GM12873 (cell line): ENCODE results near the gene CALML5.

Experiments
- TF ChIP-seq, protein P1 (sequence below): IDR thresholded peaks from 2 replicates; pipeline ENCODE4 v1.5.1; 2012; ENCODE audit warnings: low read depth, mild to moderate bottlenecking, moderate library complexity, low read length, control low read depth; ENCODE audit not compliant: insufficient read depth; ENCODE audit errors: missing control alignments

Gene CALML5

GRCh38 chr10:5532618-5533097, 33.3 kb upstream of the CALML5 start:
- TF ChIP-seq, protein P1, sequence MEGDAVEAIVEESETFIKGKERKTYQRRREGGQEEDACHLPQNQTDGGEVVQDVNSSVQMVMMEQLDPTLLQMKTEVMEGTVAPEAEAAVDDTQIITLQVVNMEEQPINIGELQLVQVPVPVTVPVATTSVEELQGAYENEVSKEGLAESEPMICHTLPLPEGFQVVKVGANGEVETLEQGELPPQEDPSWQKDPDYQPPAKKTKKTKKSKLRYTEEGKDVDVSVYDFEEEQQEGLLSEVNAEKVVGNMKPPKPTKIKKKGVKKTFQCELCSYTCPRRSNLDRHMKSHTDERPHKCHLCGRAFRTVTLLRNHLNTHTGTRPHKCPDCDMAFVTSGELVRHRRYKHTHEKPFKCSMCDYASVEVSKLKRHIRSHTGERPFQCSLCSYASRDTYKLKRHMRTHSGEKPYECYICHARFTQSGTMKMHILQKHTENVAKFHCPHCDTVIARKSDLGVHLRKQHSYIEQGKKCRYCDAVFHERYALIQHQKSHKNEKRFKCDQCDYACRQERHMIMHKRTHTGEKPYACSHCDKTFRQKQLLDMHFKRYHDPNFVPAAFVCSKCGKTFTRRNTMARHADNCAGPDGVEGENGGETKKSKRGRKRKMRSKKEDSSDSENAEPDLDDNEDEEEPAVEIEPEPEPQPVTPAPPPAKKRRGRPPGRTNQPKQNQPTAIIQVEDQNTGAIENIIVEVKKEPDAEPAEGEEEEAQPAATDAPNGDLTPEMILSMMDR: no peak

- TF ChIP-seq, protein P1: no peak
Observed at GRCh38 chr10:5532307-5532605, 32.9 kb upstream of the CALML5 start.

- TF ChIP-seq, protein P1: no peak
Observed at GRCh38 chr10:5531558-5532306, 32.4 kb upstream of the CALML5 start.

DNA sequence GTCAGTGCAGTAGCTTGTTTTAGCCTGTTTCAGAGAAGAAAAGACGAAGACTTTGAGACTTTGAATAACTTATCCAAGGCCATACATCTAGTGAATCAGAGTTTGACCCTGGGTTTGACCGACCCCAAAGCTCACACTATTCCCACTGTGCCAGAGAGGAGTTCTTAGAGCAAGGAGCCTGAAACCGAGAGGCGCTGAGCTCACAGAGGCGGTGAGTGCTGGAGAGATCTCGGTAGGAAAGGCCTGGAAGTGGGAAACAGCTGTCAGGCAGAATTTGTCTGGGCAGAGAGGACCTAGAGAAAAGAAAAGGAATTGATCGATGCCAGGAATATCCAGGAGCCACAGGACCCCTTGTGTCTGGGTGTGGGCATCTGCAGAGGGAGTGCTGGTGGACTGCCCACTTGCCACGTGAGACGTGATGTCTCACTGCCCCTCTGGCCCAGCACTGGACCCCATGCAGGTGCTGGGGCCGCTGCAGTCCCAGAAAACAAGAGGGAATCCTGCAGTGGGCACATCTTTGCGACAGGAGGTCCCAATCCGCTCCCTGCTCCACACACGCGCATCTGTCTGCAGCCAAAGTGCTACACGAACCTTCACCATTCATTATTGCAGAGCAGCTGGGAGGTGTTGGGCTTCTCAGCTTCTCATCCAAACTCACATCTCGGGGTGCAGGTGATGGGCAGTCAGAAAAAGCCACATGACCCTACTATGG, 31.6 kb upstream of the CALML5 start:
- TF ChIP-seq, protein P1: no peak

DNA sequence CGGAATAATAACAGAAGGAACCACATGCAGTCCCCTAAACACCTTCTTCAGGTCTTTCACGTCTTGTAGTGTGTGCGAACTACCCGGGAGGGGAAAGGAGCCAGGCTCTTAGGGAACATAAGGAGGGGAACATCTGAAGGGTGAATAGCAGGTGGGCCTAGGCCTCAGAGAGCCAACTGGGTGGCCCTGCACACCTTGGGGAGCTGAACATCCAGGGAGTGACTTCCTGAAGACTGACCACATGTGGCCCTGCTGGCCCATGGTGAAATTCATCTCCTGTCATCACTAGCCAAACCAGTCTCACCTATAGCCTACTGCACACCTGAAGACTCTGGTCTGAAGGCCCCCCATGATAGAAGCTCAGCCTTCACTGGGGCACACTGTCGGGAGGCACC, 31.0 kb upstream of the CALML5 start:
- TF ChIP-seq, protein P1: no peak

GRCh38 chr10:5529702-5530411, 30.5 kb upstream of the CALML5 start:
- TF ChIP-seq, protein P1: no peak
